GM19239 (cell line): ENCODE results near the gene ARID5A.

ENCODE experiments used
- DNase-seq: peaks from one replicate; pipeline ENCODE4 v3.0.0; 2011; ENCODE audit warnings: low spot score; ENCODE audit not compliant: insufficient read length
- FAIRE-seq: peaks from 2 replicates; lab custom pipeline; 2011; peaks lifted over from hg19 to GRCh38; lab: Jason Lieb, UNC

Gene ARID5A

DNA sequence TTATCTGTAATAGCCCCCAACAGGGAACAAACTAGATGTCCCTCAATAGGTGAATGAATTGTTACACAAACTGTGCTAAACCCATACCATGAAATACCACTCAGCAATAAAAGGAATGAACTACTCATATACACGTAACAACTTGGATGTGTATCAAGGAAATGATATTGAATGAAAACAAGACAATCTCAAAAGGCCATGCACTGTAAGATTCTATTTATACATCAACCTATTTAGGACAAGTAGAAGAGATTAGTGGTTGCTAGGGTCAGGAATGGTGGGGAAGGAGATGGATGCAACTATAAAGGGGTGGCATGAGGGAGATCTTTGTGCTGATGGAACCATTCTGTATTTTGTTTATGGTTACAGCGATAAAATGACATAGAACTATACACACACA lies 54.5 kb downstream of the ARID5A start:
- FAIRE-seq (no peak), DNase-seq (no peak)

DNA sequence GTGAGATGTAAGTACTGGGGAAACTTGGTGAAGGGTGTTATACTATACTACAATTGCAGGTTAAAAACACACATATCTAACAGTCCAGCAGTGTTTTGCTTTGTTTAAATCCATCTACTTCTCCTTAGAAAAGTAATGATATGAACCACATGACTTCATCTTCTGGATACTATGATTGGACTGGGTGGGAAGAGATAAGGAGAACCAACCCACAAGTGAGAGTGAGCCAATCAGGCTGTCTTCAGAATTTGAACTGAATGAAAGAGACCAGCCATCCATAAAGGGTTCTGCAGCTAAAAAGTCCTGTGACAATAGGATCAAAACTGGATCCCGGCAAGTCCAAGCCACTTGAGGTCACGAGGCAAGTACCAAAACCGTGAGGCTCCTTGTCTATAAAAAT lies 54.9 kb downstream of the ARID5A start:
- DNase-seq (no peak), FAIRE-seq (no peak)

DNA sequence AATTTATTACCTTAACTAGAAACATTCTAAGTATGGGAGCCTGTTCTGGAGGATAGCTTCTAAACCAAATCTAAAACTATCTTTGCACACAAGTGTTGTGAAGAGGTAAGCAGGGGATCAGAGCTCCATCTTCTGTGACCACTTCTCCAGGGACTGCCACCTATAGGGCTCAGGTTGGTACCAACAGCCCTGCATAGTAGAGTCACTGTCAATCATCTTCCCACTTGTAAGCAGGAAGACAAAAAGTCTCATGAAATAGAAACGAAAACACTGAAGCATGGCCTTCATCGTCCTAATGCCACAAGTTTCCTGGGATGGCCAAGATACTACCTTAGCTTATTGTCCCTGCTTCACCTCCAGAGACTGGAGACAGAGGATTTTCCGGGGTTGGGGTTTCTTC lies 57.7 kb downstream of the ARID5A start:
- FAIRE-seq: no peak
- no peak for DNase-seq

DNA sequence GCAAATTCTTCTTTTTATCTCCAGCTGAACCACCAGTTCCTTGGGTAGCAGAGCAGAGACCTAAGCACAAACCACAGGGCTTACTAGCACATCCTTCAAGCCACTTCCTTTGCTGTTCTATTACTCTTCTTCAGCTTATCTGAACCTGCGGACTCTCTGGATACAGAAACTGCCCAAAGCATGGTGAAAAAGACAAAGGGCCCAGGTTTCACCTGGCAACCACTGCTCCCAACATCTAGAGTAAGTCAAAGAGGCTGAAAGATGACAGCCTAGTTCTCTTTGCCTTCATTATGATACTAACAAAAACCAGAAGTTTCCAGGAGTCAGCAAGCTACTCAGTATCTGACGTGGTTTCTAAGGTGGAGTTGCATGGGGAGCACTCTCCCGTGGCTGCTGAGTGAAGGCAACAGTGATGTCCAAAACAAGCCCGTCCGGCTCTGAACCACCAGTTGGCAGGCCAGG lies 58.2 kb downstream of the ARID5A start:
- FAIRE-seq (no peak), DNase-seq (no peak)

DNA sequence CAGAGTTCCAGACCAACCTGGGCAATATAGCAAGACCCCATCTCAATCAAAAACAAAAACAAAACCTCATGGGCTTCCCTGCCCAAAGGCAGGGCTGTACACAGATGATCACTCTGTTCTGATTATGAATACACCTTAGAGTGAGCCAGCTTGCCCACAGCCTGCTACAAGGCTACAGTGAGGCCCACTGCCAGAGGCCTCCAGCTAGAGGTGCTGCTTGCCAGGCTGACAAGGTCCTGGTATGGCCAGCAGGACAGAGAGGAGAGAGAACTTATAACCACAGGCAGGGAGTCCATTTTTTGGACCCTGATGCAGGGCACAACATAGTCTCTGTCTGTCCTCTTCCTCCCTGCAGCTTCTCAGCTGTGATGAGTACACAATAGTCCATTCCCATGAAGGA lies 60.0 kb downstream of the ARID5A start:
- DNase-seq (no peak), FAIRE-seq (no peak)

DNA sequence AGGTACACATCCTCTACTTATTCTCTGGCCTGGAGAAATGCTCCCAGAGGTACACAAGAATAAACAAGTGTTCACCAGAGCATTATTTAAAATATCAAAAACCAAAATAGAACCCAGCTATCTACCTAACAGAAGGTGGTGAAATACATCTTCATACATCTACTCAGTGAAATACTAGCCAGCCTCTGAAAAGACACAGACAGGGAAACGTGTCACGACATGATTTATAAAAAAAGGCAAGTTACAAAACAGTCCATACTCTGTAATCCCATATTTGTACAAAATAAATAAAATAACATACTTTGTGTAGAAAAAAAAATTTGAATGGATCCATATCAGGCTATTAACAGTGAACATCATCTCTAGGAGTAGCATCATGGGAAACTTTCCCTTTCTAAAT lies 63.4 kb downstream of the ARID5A start:
- no peak for FAIRE-seq

DNA sequence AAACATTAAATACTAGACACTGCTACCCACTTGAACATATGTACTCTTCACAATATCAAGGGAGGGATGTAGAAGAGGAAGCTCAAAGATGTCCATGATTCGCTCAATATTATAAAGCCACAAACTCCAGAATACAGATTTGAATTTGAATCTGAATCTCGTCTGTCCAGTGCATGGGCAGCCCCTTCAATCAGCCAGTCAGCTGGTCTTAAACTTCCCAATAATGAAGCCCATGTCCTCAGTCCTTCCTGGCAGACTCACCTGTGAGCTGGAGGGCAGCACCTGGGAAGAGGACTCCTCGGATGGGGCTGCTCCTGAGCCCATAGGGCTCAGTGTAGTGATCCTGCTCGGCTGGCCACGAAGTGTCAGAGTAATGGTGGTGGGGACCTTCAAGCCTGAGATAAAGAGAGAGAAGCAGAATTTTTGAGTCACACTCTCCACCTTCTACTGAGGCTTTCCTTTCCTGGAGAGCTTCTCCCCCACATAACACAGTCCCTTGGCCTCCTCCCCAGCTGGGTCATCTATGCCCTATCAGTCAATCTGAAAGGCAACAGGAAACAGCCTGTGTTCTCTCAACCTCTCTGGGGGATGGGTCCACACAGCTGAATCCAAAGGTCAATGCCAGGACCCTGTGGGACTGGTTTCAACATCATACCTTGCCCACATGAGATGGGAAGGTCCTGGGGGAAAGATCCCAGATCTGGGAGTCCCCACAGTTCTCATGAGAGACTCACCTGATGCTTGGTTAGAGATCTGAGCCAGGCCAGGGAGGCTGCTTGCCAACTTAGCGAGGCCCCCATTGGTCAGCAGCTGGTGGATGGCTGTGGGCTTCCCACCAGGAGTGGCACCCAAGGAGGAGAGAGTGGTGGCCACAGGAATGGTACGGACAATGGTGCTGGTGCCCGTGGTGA lies 65.1 kb downstream of the ARID5A start:
- no peak for FAIRE-seq

More for the DNA sequence above, 63.4 kb downstream of the ARID5A start:
- no peak for DNase-seq

More for the DNA sequence above, 65.1 kb downstream of the ARID5A start:
- no peak for DNase-seq
